HG03097 (cell line): ENCODE measurements around the gene ZFHX3.

Experiments
- ATAC-seq: cut with Tn5 transposase; IDR thresholded peaks from one replicate; pipeline ENCODE4 v1.9.1; 2021; ENCODE audit not compliant: unreplicated experiment, low FRiP score

The ZFHX3 gene

GRCh38 chr16:72814226-72814625, 233.7 kb downstream of the ZFHX3 start:
- no peak for ATAC-seq

GRCh38 chr16:72812672-72813071, 235.3 kb downstream of the ZFHX3 start:
- no peak for ATAC-seq

- no peak for ATAC-seq
Observed at GRCh38 chr16:72811876-72812275, 236.1 kb downstream of the ZFHX3 start.

GRCh38 chr16:72811188-72811720, 236.7 kb downstream of the ZFHX3 start:
- no peak for ATAC-seq

- no peak for ATAC-seq
Observed at GRCh38 chr16:72810480-72810879, 237.4 kb downstream of the ZFHX3 start.

GRCh38 chr16:72809446-72809845, 238.5 kb downstream of the ZFHX3 start:
- no peak for ATAC-seq

GRCh38 chr16:72808754-72809153, 239.2 kb downstream of the ZFHX3 start:
- no peak for ATAC-seq

- ATAC-seq: no peak
Observed at GRCh38 chr16:72807245-72807644, 240.7 kb downstream of the ZFHX3 start.

- ATAC-seq: no peak
Observed at GRCh38 chr16:72805486-72805885, 242.4 kb downstream of the ZFHX3 start.

GRCh38 chr16:72800524-72801161, 247.3 kb downstream of the ZFHX3 start:
- ATAC-seq: no peak

- ATAC-seq: no peak
Observed at GRCh38 chr16:72798264-72798663, 249.7 kb downstream of the ZFHX3 start.

GRCh38 chr16:72797621-72798020, 250.3 kb downstream of the ZFHX3 start:
- no peak for ATAC-seq

- ATAC-seq: no peak
Observed at GRCh38 chr16:72796222-72796621, 251.7 kb downstream of the ZFHX3 start.

- no peak for ATAC-seq
Observed at GRCh38 chr16:72794986-72795385, 252.9 kb downstream of the ZFHX3 start.

GRCh38 chr16:72794319-72794718, 253.6 kb downstream of the ZFHX3 start:
- no peak for ATAC-seq

- no peak for ATAC-seq
Observed at GRCh38 chr16:72793716-72794115, 254.2 kb downstream of the ZFHX3 start.

GRCh38 chr16:72793017-72793416, 254.9 kb downstream of the ZFHX3 start:
- ATAC-seq: no peak

GRCh38 chr16:72791786-72792185, 256.1 kb downstream of the ZFHX3 start:
- ATAC-seq: no peak

GRCh38 chr16:72789921-72790320, 258.0 kb downstream of the ZFHX3 start:
- ATAC-seq: no peak

GRCh38 chr16:72789465-72789864, 258.5 kb downstream of the ZFHX3 start:
- no peak for ATAC-seq

- no peak for ATAC-seq
Observed at GRCh38 chr16:72788269-72788809, 259.6 kb downstream of the ZFHX3 start.

GRCh38 chr16:72787514-72788268, 260.2 kb downstream of the ZFHX3 start:
- ATAC-seq: peak; percentile 73
